ENCODE data around the gene TTC34. TPM values are rescaled to one million over a fixed set of nuclear protein-coding genes. Genes with fewer than 3 reads are reported as not detected.

The TTC34 gene
- total and polyA plus RNA-seq, 10 of the 15 experiments (the other 5 are each of a cell fraction or from before 2014, with no cell fraction given), result 0.03 to 0.49 (median 0.05) TPM; not detected in 2

DNA sequence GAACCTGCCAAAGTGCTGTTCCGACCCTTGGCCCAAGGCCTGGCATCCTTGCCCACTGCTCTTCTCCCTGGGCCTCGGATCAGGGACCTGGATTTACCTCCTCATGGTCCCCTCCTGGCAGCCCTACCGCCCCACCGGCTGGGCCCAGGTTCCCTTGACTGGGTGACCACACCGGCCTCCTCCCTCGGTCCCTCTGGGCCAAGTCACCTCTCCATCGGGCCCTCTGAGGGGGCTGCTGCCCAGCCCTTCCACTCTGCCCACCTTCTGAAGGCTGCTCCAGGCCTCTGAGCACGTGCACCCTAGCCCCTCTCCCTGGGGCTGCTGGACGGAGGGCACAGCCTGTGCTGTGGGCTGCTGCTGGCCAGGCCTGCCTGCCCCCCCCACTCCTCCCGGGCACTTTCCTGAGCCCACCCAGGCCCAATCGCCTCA lies 159.3 kb downstream of the TTC34 start:
- BruUV-seq (replicated peaks), result TSS peak; percentile 70
- peak overlapping the region; percentile 90 for H3K4me3 ChIP-seq
- ChIA-PET RAD21 (ENCODE audit: unreplicated experiment) (no interaction called here), SMC1A (ENCODE audit: uncharacterized antibody, unreplicated experiment) (no interaction called here), CTCF (no interaction called here), POLR2A (no interaction called here)
- peak overlapping the region; percentile 95; the same call in 1 of the 2 replicates for H2AFZ ChIP-seq (ENCODE audit: control insufficient read depth, low read depth, low read length)
- H3K4me2 ChIP-seq (ENCODE audit: control insufficient read depth, insufficient read depth), result peak overlapping the region; percentile 98
- H3K79me2 ChIP-seq (ENCODE audit: control insufficient read depth, insufficient read depth, low read length), result peaks cover 4% of the 10 kb centered on the region
- no peak for FAIRE-seq
- H3K27me3 ChIP-seq (replicated peaks in 1 of 2; ENCODE audit: control insufficient read depth in 2 of 2, insufficient read depth in 2 of 2, low read length in 1 of 2), result no peaks in the 10 kb centered on the region; a peak in 1 of 4 replicates
- H3K9me3 ChIP-seq (replicated peaks; ENCODE audit: control insufficient read depth, insufficient read depth, low read length), result peaks cover 5% of the 10 kb centered on the region; the same call in 2 of the 3 replicates
- no peaks in the 10 kb centered on the region for H3K36me3 ChIP-seq (ENCODE audit: control insufficient read depth in 2 of 2, insufficient read depth in 2 of 2, low read length in 1 of 2)
- in situ Hi-C loops (cut with MboI) (no loop called here), intact Hi-C loops (cut with micrococcal nuclease; ENCODE audit: unreplicated experiment) (loop anchor here (2.0 kb wide), 1 partner anchor 55 kb away; the partner anchor contains the start of gene PRXL2B)
- H4K20me1 ChIP-seq (ENCODE audit: control insufficient read depth, insufficient read depth), result no peaks in the 10 kb centered on the region
- peak overlapping the region; percentile 91 for H3K27ac ChIP-seq (ENCODE audit: control insufficient read depth, insufficient read depth)
- no peak for ATAC-seq
- 37% methylated on average over 11 of the region's 11 CpGs for WGBS (ENCODE audit: insufficient coverage, insufficient replicate concordance, low lambda C conversion rate, missing lambda C conversion rate)
- H3K9ac ChIP-seq (ENCODE audit: control insufficient read depth, insufficient read depth, low read length), result peak overlapping the region; percentile 89
- 0 out of 2 replicates have a peak, but pooled peaks have one; percentile 6 for TF ChIP-seq SMAD5 (IDR thresholded peaks at IDR 0.05; ENCODE audit: low read depth)
- TF ChIP-seq RUNX3 (IDR thresholded peaks at IDR 0.05; ENCODE audit: low read length), result no peak
- TF ChIP-seq BHLHE40 (IDR thresholded peaks at IDR 0.05; ENCODE audit: borderline replicate concordance in 1 of 2, low read depth in 2 of 2, low read length in 1 of 2), result peak in 1 of 2 experiments; percentile 67; a peak in 2 of 4 replicates
- DNase-seq (ENCODE audit: low read depth, low spot score), result no peak
- H3K4me1 ChIP-seq (ENCODE audit: control insufficient read depth, insufficient read depth, low read length), result peaks cover 6% of the 10 kb centered on the region

DNA sequence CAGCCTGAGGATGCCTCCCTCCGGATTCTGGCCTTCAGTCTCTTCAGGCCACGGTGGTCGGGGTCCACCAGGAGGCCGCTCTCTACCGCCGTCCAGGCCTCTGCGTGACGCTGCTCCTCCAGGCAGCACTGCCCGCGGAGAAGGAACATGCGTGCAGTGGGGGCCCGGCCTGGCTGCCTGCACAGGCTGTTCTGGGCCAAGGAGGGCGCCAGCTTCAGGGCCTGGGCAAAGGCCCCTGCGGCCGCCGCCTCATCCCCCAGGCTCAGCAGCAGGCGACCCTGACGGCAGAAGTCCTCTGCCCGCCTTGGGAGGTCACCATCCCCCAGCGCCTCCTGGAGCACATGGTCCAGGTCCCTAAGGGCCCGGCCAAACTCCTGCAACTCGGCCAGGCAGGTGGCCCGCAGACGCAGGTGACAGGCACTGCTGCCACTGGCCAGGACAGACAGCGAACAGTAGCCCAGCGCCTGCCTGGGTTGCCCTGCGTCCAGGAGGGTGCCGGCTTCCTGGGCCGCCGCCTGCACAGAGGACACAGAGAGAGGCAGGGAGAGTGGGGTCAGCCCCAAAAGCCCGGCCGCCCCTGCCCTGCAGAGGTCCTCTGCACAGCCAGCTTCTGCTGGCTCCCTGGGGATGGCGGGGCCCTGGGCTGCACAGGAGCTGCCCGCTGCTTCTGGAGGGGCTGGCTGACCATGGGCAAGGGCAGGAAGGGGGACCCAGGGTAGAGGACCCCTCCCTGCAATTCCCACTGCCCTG lies 159.9 kb downstream of the TTC34 start:
- no TSS peak for BruUV-seq (replicated peaks)
- Histone ChIP-seq H3K9ac (ENCODE audit: control insufficient read depth, insufficient read depth, low read length) (peak overlapping the region; percentile 89), H4K20me1 (ENCODE audit: control insufficient read depth, insufficient read depth) (no peaks in the 10 kb centered on the region), H3K9me3 (replicated peaks; ENCODE audit: control insufficient read depth, insufficient read depth, low read length) (no peaks in the 10 kb centered on the region; the same call in 2 of the 3 replicates), H3K36me3 (ENCODE audit: control insufficient read depth in 2 of 2, insufficient read depth in 2 of 2, low read length in 1 of 2) (no peaks in the 10 kb centered on the region), H3K27me3 (replicated peaks in 1 of 2; ENCODE audit: control insufficient read depth in 2 of 2, insufficient read depth in 2 of 2, low read length in 1 of 2) (no peaks in the 10 kb centered on the region; a peak in 1 of 4 replicates), H3K4me2 (ENCODE audit: control insufficient read depth, insufficient read depth) (peak overlapping the region; percentile 98), H2AFZ (ENCODE audit: control insufficient read depth, low read depth, low read length) (no peak overlapping the region), H3K79me2 (ENCODE audit: control insufficient read depth, insufficient read depth, low read length) (peaks cover 4% of the 10 kb centered on the region), H3K27ac (ENCODE audit: control insufficient read depth, insufficient read depth) (no peak overlapping the region), H3K4me3 (peak overlapping the region; percentile 90), H3K4me1 (ENCODE audit: control insufficient read depth, insufficient read depth, low read length) (peaks cover 6% of the 10 kb centered on the region)
- ATAC-seq, result no peak
- FAIRE-seq, result no peak
- ChIA-PET POLR2A (no interaction called here), CTCF (no interaction called here), SMC1A (ENCODE audit: uncharacterized antibody, unreplicated experiment) (no interaction called here), RAD21 (ENCODE audit: unreplicated experiment) (no interaction called here)
- whole genome bisulfite sequencing (ENCODE audit: insufficient coverage, insufficient replicate concordance, low lambda C conversion rate, missing lambda C conversion rate), result 88% methylated on average over 34 of the region's 34 CpGs
- DNase-seq (ENCODE audit: low read depth, low spot score), result no peak
- intact Hi-C loops (cut with micrococcal nuclease; ENCODE audit: unreplicated experiment) (loop anchor here (2.0 kb wide), 1 partner anchor 55 kb away; the partner anchor contains the start of gene PRXL2B), in situ Hi-C loops (cut with MboI) (no loop called here)
- TF ChIP-seq MTA2 (IDR thresholded peaks at IDR 0.05; ENCODE audit: low read depth) (no peak), MLLT1 (IDR thresholded peaks at IDR 0.05) (no peak), MAX (IDR thresholded peaks at IDR 0.05; ENCODE audit: low read depth, low read length) (no peak), YY1 (IDR thresholded peaks at IDR 0.05; ENCODE audit: low read depth, low read length) (no peak), HCFC1 (IDR thresholded peaks at IDR 0.05; ENCODE audit: low read length) (no peak), ZNF24 (IDR thresholded peaks at IDR 0.05) (no peak), EGR1 (IDR thresholded peaks at IDR 0.05; ENCODE audit: borderline replicate concordance in 1 of 2, low read depth in 2 of 2, low read length in 2 of 2) (no peak), ETV6 (conservative IDR thresholded peaks at IDR 0.05 in 1 of 2, IDR thresholded peaks at IDR 0.05 in 1 of 2; ENCODE audit: borderline replicate concordance in 1 of 2, low read depth in 1 of 2) (no peak), LARP7 (IDR thresholded peaks at IDR 0.05) (no peak), TAF1 (IDR thresholded peaks at IDR 0.05; ENCODE audit: borderline replicate concordance, low read depth, low read length) (no peak), SIN3A (IDR thresholded peaks at IDR 0.05; ENCODE audit: low read depth, low read length) (no peak), NRF1 (conservative IDR thresholded peaks at IDR 0.05; ENCODE audit: low read depth, low read length) (no peak), EZH2 (IDR thresholded peaks at IDR 0.05; ENCODE audit: borderline replicate concordance, control insufficient read depth, low read depth, low read length) (no peak)

Data from GM12878 (cell line).